HL-60 (cell line): Measurements from ENCODE around the gene ARID4A.

Source experiments
- CTCF ChIP-seq: IDR thresholded peaks from one replicate; pipeline ENCODE4 v1.5.1; 2011; ENCODE audit warnings: low read length, control low read depth, inconsistent platforms; ENCODE audit not compliant: insufficient read depth
- POLR2AphosphoS5 ChIP-seq: IDR thresholded peaks from 2 replicates; pipeline ENCODE4 v1.6.1; 2012; ENCODE audit warnings: low read depth
- REST ChIP-seq: IDR thresholded peaks from 2 replicates; pipeline ENCODE4 v1.6.1; 2012; ENCODE audit warnings: low read depth; ENCODE audit not compliant: insufficient replicate concordance

DNA sequence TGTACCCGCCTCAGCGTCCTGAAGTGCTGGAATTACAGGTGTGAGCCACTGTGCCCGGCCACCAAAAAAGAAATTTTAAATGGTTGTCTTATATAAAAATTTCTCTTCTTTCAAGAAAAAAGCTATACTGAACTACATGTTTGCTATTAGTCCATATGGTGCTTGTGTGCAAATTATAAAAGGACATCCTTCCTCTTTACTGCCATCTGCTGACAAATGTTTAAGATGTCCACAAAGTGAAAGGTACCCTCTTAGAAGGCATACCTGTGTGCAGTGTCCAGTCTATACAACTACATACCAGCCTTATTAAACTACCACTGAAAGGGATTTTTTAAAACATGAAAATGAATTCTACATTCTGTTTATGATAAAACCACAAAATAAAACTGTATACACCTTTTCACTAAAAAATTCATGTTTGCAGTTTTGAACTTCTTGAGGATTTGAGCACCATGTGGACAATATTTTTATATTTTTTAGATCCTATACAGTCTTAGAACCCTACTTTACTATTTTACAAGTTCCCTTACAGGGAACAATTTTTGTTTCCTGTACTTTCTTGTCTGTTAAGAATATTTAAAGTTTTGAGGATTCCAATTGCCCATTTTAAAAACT, 64.5 kb downstream of the ARID4A start:
- TF ChIP-seq CTCF (no peak), REST (no peak), POLR2AphosphoS5 (no peak)
